AG10803 (cell line): Measurements from ENCODE around the gene GON4L.
"Not testable (repeated sequence)": the region's sequence is repeated elsewhere in the genome, so short reads cannot be mapped to it uniquely, and the experiment has no call there.

Experiments
- DNase-seq: peaks from one replicate; pipeline ENCODE4 v3.0.0; 2010; ENCODE audit warnings: low read depth
- H3K4me3 ChIP-seq: 2 replicates; pipeline ENCODE4 v1.5.1; 2011; ENCODE audit warnings: mild to moderate bottlenecking, low read length, control low read depth
- CTCF ChIP-seq: conservative IDR thresholded peaks from 2 replicates; pipeline ENCODE4 v1.5.1; 2011; ENCODE audit warnings: mild to moderate bottlenecking, low read length, control low read depth, inconsistent platforms

The GON4L gene

DNA sequence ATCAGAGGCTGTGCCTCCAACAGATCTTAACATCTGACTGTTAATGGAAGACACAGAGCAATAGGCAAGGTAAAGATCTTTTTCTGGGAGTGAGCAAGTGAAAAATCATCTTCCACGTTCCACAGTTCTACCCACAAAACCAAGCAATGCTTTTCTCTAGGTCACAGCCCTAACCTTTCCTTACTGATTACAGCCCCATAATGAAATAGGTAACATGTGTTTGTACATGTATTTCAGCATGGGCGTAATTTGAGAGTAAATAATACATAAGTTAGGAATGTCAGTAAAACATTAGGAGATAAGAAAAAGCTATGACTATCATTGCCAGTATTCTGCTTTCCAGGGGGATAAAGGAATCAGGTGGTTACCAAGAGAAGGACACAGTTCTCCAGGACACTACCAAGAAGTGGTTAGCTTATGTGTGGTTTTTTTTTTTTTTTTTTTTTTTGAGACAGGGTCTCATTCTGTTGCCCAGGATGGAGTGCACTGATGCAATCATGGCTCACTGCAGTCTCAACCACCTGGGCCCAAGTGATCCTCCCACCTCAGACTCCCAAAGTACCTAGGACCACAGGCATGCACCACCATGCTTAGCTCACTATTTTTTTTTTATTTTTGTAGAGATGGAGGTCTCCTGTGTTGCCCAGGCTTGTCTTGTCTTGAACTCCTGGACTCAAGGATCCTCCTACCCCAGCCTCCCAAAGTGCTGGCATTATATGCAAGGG, 96.1 kb downstream of the GON4L start:
- no peak for DNase-seq
- H3K4me3 ChIP-seq: no peak overlapping the region
- TF ChIP-seq CTCF: no peak

GRCh38 chr1:155759966-155760630, 96.9 kb downstream of the GON4L start:
- H3K4me3 ChIP-seq: no peak overlapping the region
- DNase-seq: peak; percentile 0
- no peak for TF ChIP-seq CTCF

GRCh38 chr1:155759017-155759416, 98.0 kb downstream of the GON4L start:
- DNase-seq, H3K4me3 ChIP-seq: not testable (repeated sequence)

DNA sequence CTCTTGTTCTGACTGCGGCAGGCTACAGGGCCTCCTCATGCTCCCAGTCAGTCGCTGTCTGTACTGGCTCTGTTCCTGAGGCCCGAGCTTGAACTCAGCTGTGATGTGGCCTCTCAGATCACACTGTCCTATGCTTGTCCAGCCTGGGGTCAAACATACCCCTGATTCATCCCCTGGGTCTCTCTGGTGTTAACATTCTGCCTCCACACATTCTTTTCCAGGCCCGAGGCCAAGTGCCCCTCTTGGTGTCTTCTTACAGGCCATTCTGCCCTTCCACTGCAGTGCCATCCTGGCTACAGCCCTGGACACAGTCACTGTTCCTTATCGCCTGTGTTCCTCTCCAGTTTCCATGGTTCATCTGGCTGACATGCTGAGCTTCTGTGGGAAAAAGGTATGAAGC, 108.9 kb downstream of the GON4L start:
- DNase-seq, H3K4me3 ChIP-seq: not testable (repeated sequence)

DNA sequence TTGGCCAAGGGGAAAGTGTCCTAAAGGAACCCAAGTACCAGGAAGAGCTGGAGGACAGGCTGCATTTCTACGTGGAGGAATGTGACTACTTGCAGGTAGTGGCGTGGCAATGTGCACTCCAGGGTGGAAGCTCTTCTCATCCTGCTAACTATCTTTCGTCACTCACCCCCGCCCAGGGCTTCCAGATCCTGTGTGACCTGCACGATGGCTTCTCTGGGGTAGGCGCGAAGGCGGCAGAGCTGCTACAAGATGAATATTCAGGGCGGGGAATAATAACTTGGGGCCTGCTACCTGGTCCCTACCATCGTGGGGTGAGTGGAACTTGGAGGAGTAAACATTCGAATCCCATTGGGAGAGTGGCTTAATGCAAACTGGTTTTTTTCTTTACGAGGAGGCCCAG, 109.4 kb downstream of the GON4L start:
- not testable (repeated sequence) for H3K4me3 ChIP-seq, DNase-seq

- DNase-seq: peak; percentile 98
- peak overlapping the region; percentile 77 for H3K4me3 ChIP-seq
Observed at GRCh38 chr1:155745284-155746228, 111.5 kb downstream of the GON4L start.

- no peak for TF ChIP-seq CTCF
- DNase-seq: no peak
- peak overlapping the region; percentile 77 for H3K4me3 ChIP-seq
Observed at GRCh38 chr1:155744711-155745283, 112.2 kb downstream of the GON4L start.

DNA sequence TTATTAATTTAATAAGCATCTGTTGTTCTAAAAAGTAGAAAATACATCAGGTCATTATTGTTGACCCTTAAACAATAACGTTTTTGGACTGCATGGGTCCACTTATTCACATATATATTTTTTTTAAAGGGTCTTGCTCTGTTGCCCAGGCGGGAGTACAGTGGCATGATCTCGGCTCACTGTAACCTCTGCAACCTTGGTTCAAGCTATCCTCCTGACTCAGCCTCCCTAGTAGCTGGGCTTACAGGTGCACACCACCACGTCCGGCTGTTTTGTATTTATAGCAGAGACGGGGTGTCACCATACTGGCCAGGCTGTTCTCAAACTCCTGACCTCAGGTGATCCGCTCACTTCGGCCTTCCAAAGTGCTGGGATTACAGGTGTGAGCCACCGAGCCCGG, 115.1 kb downstream of the GON4L start:
- no peak overlapping the region for H3K4me3 ChIP-seq
- no peak for TF ChIP-seq CTCF
- DNase-seq: no peak

- no peak overlapping the region for H3K4me3 ChIP-seq
- no peak for TF ChIP-seq CTCF
- DNase-seq: no peak
Observed at GRCh38 chr1:155740995-155741394, 116.0 kb downstream of the GON4L start.
